ENCODE data around the gene FAT1. TPM values are rescaled to one million over a fixed set of nuclear protein-coding genes. Genes with fewer than 3 reads are reported as not detected.

The FAT1 gene
- total RNA-seq, 1 experiment from 2014 or later, result 172 TPM

DNA sequence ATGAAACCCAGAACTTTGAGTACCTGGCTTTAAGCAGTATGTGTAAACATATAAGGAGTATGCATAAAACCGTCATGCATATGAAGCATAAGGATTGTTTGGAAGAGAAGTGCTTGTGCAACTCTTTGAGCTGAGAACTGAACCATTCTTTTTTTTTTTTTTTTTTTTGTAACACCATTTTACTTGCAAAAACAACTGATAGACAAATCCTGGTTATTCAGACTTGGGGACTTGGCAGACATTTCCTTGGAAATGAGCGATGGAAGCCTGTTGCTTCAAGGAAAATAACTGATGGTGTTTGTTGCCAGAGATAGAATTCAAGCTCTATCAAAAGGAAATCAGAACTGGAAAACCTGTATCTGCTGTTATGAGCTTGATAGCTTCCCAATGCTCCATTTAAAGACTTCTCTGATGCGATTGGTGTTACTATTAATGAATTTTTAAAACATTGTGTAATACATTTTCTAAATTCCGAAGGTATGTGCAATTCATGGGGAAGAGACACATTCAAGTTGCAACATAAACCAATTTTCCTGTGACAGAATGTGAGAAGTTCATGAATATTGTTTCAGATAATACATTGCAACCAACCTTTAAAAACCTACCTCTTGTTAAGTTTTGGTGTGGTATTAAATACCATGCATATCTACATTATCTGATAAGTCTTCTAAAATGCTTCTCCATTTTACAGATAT, 47.0 kb upstream of the FAT1 start:
- Mint-ChIP-seq H3K27me3 (ENCODE audit: low read depth) (no peaks in the 10 kb centered on the region), H3K9me3 (peaks cover 9% of the 10 kb centered on the region; the same call in 1 of the 2 replicates), H3K27ac (no peak overlapping the region), H3K36me3 (no peaks in the 10 kb centered on the region), H3K4me3 (no peak overlapping the region), H3K4me1 (peaks cover 6% of the 10 kb centered on the region)
- no peak for DNase-seq (ENCODE audit: low spot score)
- POLR2A ChIA-PET, result interaction anchor here (0.6 kb wide), 1 partner anchor 1787 kb away, joined by 3 read pairs; no protein-coding TSS in a partner anchor
- CTCF ChIA-PET, result interaction anchor here (0.7 kb wide), 1 partner anchor 630 kb away, joined by 4 read pairs; no protein-coding TSS in a partner anchor
- ATAC-seq, result no peak
- TF ChIP-seq ZNF232 (CRISPR knock-in tag; IDR thresholded peaks at IDR 0.05), result no peak
- TF ChIP-seq ZNF416 (CRISPR knock-in tag; IDR thresholded peaks at IDR 0.05), result no peak
- TF ChIP-seq, protein P1, sequence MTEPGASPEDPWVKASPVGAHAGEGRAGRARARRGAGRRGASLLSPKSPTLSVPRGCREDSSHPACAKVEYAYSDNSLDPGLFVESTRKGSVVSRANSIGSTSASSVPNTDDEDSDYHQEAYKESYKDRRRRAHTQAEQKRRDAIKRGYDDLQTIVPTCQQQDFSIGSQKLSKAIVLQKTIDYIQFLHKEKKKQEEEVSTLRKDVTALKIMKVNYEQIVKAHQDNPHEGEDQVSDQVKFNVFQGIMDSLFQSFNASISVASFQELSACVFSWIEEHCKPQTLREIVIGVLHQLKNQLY (CRISPR knock-in tag; IDR thresholded peaks at IDR 0.05), result no peak
- TF ChIP-seq, protein P2, sequence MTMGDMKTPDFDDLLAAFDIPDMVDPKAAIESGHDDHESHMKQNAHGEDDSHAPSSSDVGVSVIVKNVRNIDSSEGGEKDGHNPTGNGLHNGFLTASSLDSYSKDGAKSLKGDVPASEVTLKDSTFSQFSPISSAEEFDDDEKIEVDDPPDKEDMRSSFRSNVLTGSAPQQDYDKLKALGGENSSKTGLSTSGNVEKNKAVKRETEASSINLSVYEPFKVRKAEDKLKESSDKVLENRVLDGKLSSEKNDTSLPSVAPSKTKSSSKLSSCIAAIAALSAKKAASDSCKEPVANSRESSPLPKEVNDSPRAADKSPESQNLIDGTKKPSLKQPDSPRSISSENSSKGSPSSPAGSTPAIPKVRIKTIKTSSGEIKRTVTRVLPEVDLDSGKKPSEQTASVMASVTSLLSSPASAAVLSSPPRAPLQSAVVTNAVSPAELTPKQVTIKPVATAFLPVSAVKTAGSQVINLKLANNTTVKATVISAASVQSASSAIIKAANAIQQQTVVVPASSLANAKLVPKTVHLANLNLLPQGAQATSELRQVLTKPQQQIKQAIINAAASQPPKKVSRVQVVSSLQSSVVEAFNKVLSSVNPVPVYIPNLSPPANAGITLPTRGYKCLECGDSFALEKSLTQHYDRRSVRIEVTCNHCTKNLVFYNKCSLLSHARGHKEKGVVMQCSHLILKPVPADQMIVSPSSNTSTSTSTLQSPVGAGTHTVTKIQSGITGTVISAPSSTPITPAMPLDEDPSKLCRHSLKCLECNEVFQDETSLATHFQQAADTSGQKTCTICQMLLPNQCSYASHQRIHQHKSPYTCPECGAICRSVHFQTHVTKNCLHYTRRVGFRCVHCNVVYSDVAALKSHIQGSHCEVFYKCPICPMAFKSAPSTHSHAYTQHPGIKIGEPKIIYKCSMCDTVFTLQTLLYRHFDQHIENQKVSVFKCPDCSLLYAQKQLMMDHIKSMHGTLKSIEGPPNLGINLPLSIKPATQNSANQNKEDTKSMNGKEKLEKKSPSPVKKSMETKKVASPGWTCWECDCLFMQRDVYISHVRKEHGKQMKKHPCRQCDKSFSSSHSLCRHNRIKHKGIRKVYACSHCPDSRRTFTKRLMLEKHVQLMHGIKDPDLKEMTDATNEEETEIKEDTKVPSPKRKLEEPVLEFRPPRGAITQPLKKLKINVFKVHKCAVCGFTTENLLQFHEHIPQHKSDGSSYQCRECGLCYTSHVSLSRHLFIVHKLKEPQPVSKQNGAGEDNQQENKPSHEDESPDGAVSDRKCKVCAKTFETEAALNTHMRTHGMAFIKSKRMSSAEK (CRISPR knock-in tag; IDR thresholded peaks at IDR 0.05; ENCODE audit: borderline replicate concordance), result no peak
- TF ChIP-seq, protein P3, sequence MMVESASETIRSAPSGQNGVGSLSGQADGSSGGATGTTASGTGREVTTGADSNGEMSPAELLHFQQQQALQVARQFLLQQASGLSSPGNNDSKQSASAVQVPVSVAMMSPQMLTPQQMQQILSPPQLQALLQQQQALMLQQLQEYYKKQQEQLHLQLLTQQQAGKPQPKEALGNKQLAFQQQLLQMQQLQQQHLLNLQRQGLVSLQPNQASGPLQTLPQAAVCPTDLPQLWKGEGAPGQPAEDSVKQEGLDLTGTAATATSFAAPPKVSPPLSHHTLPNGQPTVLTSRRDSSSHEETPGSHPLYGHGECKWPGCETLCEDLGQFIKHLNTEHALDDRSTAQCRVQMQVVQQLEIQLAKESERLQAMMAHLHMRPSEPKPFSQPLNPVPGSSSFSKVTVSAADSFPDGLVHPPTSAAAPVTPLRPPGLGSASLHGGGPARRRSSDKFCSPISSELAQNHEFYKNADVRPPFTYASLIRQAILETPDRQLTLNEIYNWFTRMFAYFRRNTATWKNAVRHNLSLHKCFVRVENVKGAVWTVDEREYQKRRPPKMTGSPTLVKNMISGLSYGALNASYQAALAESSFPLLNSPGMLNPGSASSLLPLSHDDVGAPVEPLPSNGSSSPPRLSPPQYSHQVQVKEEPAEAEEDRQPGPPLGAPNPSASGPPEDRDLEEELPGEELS (CRISPR knock-in tag; IDR thresholded peaks at IDR 0.05), result no peak
- no peak for TF ChIP-seq GRHL2 (CRISPR knock-in tag; IDR thresholded peaks at IDR 0.05; ENCODE audit: insufficient replicate concordance, severe bottlenecking)
- TF ChIP-seq NR2C2 (CRISPR knock-in tag; IDR thresholded peaks at IDR 0.05), result no peak
- TF ChIP-seq, protein P4, sequence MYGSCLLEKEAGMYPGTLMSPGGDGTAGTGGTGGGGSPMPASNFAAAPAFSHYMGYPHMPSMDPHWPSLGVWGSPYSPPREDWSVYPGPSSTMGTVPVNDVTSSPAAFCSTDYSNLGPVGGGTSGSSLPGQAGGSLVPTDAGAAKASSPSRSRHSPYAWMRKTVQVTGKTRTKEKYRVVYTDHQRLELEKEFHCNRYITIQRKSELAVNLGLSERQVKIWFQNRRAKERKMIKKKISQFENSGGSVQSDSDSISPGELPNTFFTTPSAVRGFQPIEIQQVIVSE (CRISPR knock-in tag; IDR thresholded peaks at IDR 0.05; ENCODE audit: borderline replicate concordance), result no peak
- TF ChIP-seq RORB (CRISPR knock-in tag; IDR thresholded peaks at IDR 0.05), result no peak
- no peak for TF ChIP-seq NR3C1 (CRISPR knock-in tag; conservative IDR thresholded peaks at IDR 0.05; ENCODE audit: low read depth)

DNA sequence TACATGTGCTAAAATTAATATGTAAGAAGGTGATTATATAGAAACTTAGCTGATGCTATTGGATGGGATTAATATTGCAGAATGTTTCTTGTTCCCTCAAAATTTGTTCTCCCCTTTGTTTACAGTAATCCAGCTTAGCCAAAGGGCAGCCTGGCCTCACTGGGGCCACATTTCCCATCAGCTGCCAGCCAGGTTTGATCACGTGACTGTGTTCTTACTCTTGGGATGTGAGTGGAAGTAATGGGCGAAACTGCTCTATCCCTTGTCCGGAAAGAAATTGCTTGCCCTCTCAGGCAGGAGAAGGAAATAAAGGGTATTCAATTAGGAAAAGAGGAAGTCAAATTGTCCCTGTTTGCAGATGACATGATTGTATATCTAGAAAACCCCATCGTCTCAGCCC, 44.1 kb upstream of the FAT1 start:
- ATAC-seq, result no peak
- Mint-ChIP-seq H3K36me3 (no peaks in the 10 kb centered on the region), H3K4me3 (no peak overlapping the region), H3K27ac (no peak overlapping the region), H3K9me3 (peaks cover 9% of the 10 kb centered on the region; the same call in 1 of the 2 replicates), H3K27me3 (ENCODE audit: low read depth) (no peaks in the 10 kb centered on the region), H3K4me1 (peaks cover 11% of the 10 kb centered on the region)
- POLR2A ChIA-PET, result no interaction called here
- no peak for DNase-seq (ENCODE audit: low spot score)
- CTCF ChIA-PET, result no interaction called here
- TF ChIP-seq, protein P3 (CRISPR knock-in tag; IDR thresholded peaks at IDR 0.05), result no peak
- TF ChIP-seq SMAD3 (CRISPR knock-in tag; IDR thresholded peaks at IDR 0.05; ENCODE audit: borderline replicate concordance), result no peak
- TF ChIP-seq, protein P5, sequence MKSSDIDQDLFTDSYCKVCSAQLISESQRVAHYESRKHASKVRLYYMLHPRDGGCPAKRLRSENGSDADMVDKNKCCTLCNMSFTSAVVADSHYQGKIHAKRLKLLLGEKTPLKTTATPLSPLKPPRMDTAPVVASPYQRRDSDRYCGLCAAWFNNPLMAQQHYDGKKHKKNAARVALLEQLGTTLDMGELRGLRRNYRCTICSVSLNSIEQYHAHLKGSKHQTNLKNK (CRISPR knock-in tag; IDR thresholded peaks at IDR 0.05), result no peak
- TF ChIP-seq, protein P6, sequence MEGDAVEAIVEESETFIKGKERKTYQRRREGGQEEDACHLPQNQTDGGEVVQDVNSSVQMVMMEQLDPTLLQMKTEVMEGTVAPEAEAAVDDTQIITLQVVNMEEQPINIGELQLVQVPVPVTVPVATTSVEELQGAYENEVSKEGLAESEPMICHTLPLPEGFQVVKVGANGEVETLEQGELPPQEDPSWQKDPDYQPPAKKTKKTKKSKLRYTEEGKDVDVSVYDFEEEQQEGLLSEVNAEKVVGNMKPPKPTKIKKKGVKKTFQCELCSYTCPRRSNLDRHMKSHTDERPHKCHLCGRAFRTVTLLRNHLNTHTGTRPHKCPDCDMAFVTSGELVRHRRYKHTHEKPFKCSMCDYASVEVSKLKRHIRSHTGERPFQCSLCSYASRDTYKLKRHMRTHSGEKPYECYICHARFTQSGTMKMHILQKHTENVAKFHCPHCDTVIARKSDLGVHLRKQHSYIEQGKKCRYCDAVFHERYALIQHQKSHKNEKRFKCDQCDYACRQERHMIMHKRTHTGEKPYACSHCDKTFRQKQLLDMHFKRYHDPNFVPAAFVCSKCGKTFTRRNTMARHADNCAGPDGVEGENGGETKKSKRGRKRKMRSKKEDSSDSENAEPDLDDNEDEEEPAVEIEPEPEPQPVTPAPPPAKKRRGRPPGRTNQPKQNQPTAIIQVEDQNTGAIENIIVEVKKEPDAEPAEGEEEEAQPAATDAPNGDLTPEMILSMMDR (IDR thresholded peaks at IDR 0.05), result no peak
- TF ChIP-seq TEAD4 (CRISPR knock-in tag; IDR thresholded peaks at IDR 0.05), result no peak
- no peak for TF ChIP-seq FOXK1 (CRISPR knock-in tag; IDR thresholded peaks at IDR 0.05)
- no peak for TF ChIP-seq SOX15 (CRISPR knock-in tag; IDR thresholded peaks at IDR 0.05)
- TF ChIP-seq, protein P1 (CRISPR knock-in tag; IDR thresholded peaks at IDR 0.05), result no peak
- TF ChIP-seq ZNF232 (CRISPR knock-in tag; IDR thresholded peaks at IDR 0.05), result no peak
- TF ChIP-seq, protein P7, sequence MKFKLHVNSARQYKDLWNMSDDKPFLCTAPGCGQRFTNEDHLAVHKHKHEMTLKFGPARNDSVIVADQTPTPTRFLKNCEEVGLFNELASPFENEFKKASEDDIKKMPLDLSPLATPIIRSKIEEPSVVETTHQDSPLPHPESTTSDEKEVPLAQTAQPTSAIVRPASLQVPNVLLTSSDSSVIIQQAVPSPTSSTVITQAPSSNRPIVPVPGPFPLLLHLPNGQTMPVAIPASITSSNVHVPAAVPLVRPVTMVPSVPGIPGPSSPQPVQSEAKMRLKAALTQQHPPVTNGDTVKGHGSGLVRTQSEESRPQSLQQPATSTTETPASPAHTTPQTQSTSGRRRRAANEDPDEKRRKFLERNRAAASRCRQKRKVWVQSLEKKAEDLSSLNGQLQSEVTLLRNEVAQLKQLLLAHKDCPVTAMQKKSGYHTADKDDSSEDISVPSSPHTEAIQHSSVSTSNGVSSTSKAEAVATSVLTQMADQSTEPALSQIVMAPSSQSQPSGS (CRISPR knock-in tag; IDR thresholded peaks at IDR 0.05; ENCODE audit: borderline replicate concordance, low read depth), result no peak
- TF ChIP-seq ZNF138 (CRISPR knock-in tag; conservative IDR thresholded peaks at IDR 0.05), result no peak

All from WTC11 (cell line).